ENCODE results near the gene ANKRD61. TPM values are rescaled to one million over a fixed set of nuclear protein-coding genes. Genes with fewer than 3 reads are reported as not detected.
"Not testable (repeated sequence)": the region's sequence is repeated elsewhere in the genome, so short reads cannot be mapped to it uniquely, and the experiment has no call there.

Gene ANKRD61
- total RNA-seq, 1 donor from 2014 or later, result not detected

DNA sequence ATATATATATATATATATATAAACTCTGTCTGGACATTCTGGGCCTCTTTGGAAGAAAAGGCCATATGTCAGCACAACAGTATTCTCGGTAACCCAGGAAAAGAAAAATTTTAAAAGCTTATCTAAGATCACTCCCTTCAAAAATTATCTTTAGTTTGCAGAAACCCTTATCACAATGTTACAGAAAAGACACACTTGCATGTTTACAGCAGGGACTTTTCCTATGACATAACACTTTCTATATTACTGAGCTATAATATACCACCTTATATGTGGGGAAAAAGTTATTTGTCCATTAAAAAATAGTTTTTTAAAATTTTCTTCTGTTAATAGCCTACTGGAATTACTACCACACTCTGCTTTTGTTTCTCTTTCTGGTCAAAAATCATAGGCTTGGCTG is 25.4 kb downstream of the ANKRD61 start:
- H3K4me3 Mint-ChIP-seq (ENCODE audit: unreplicated experiment), result no peak overlapping the region
- H3K27ac Mint-ChIP-seq (ENCODE audit: unreplicated experiment), result no peak overlapping the region

DNA sequence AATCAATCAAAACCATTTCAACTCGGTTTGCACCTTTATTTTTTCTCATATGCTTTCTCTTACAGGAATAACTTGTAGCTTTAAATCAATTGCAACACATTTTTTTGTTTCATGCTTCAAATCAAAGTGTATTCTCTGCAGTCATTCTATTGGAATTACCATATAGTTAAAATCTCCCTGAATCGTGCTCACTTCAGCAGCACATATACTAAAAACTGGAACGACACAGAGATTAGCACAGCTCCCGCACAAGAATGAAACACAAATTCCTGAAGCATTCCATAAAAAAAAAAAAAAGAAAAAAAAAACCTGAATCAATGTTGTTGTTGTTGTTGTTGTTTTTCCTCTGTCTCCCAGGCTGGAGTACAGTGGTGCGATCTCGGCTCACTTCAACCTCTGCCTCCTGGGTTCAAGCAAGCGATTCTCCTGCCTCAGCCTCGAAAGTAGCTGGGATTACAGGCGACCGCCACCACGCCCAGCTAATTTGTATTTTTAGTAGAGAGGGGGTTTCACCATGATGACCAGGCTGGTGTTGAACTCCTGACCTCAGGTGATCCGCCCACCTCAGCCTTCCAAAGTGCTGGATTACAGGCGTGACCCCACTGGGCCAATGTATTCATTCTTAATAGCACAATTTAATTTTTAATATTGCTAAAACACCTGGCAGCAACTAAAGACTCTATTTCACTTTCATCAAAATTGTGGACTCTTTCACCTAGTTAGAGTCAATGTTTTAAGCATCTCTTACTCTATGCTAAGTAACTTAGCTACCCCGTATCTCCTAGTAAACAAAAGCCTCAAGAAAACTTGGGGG is 26.3 kb downstream of the ANKRD61 start:
- H3K27me3 Mint-ChIP-seq (ENCODE audit: unreplicated experiment), result no peaks in the 10 kb centered on the region
- H3K36me3 Mint-ChIP-seq (ENCODE audit: unreplicated experiment), result no peaks in the 10 kb centered on the region
- peaks cover 6% of the 10 kb centered on the region for H3K9me3 Mint-ChIP-seq (ENCODE audit: unreplicated experiment)
- H3K4me3 Mint-ChIP-seq (ENCODE audit: unreplicated experiment), result peak overlapping the region; percentile 99
- H3K4me1 Mint-ChIP-seq (ENCODE audit: low read depth, unreplicated experiment), result peaks cover 1% of the 10 kb centered on the region
- no peak for DNase-seq
- peak overlapping the region; percentile 62 for H3K27ac Mint-ChIP-seq (ENCODE audit: unreplicated experiment)
- TF ChIP-seq, protein P1, sequence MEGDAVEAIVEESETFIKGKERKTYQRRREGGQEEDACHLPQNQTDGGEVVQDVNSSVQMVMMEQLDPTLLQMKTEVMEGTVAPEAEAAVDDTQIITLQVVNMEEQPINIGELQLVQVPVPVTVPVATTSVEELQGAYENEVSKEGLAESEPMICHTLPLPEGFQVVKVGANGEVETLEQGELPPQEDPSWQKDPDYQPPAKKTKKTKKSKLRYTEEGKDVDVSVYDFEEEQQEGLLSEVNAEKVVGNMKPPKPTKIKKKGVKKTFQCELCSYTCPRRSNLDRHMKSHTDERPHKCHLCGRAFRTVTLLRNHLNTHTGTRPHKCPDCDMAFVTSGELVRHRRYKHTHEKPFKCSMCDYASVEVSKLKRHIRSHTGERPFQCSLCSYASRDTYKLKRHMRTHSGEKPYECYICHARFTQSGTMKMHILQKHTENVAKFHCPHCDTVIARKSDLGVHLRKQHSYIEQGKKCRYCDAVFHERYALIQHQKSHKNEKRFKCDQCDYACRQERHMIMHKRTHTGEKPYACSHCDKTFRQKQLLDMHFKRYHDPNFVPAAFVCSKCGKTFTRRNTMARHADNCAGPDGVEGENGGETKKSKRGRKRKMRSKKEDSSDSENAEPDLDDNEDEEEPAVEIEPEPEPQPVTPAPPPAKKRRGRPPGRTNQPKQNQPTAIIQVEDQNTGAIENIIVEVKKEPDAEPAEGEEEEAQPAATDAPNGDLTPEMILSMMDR (IDR thresholded peaks at IDR 0.05; ENCODE audit: partially characterized antibody, unreplicated experiment), result no peak

More for the DNA sequence above, 25.4 kb downstream of the ANKRD61 start:
- H3K9me3 Mint-ChIP-seq (ENCODE audit: unreplicated experiment), result peaks cover 6% of the 10 kb centered on the region
- TF ChIP-seq, protein P1 (IDR thresholded peaks at IDR 0.05; ENCODE audit: partially characterized antibody, unreplicated experiment), result no peak
- peaks cover 1% of the 10 kb centered on the region for H3K4me1 Mint-ChIP-seq (ENCODE audit: low read depth, unreplicated experiment)
- no peak for DNase-seq
- no peaks in the 10 kb centered on the region for H3K36me3 Mint-ChIP-seq (ENCODE audit: unreplicated experiment)
- H3K27me3 Mint-ChIP-seq (ENCODE audit: unreplicated experiment), result no peaks in the 10 kb centered on the region

DNA sequence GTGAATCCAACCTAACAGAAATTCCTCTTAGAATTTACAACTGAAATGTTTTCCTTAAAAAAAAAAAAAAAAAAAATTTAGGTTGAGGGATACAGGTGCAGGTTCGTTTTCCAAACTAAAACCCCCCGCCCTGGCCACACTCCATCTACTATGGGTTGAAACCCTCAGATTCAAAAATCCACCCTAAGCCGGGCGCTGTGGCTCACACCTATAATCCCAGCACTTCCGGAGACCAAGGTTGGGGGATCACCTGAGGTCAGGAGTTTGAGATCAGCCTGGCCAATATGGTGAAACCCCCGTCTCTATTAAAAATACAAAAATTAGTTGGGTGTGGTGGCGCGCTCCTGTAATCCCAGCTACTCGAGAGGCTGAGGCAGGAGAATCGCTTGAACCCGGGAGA is 28.8 kb downstream of the ANKRD61 start:
- H3K4me1 Mint-ChIP-seq (ENCODE audit: low read depth, unreplicated experiment); H3K36me3 Mint-ChIP-seq (ENCODE audit: unreplicated experiment); DNase-seq; H3K4me3 Mint-ChIP-seq (ENCODE audit: unreplicated experiment); H3K27me3 Mint-ChIP-seq (ENCODE audit: unreplicated experiment); H3K9me3 Mint-ChIP-seq (ENCODE audit: unreplicated experiment); H3K27ac Mint-ChIP-seq (ENCODE audit: unreplicated experiment): not testable (repeated sequence)

DNA sequence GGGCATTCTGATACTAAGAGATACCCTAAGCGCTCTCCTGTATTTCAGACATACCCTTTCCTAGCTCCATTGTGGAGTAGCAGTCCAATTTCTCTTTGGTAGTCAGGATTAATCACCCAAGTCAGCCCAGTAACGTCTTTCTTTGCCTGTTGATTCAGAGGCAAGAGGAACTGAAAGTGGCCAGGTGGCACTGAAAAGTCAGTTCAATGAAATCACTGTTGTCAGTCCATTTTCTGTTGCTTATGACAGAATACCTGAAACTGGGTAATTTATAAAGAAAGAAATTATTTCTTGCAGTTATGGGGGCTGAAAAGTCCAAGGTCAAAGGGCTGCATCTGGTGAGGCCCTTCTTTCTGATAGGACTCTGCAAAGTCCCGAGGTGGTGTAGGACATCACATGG is 40.2 kb downstream of the ANKRD61 start:
- H3K27me3 Mint-ChIP-seq (ENCODE audit: unreplicated experiment), result no peaks in the 10 kb centered on the region
- no peak overlapping the region for H3K4me3 Mint-ChIP-seq (ENCODE audit: unreplicated experiment)
- H3K9me3 Mint-ChIP-seq (ENCODE audit: unreplicated experiment), result no peaks in the 10 kb centered on the region
- no peaks in the 10 kb centered on the region for H3K36me3 Mint-ChIP-seq (ENCODE audit: unreplicated experiment)
- H3K4me1 Mint-ChIP-seq (ENCODE audit: low read depth, unreplicated experiment), result no peaks in the 10 kb centered on the region
- no peak for DNase-seq
- no peak overlapping the region for H3K27ac Mint-ChIP-seq (ENCODE audit: unreplicated experiment)
- TF ChIP-seq, protein P1 (IDR thresholded peaks at IDR 0.05; ENCODE audit: partially characterized antibody, unreplicated experiment), result no peak

DNA sequence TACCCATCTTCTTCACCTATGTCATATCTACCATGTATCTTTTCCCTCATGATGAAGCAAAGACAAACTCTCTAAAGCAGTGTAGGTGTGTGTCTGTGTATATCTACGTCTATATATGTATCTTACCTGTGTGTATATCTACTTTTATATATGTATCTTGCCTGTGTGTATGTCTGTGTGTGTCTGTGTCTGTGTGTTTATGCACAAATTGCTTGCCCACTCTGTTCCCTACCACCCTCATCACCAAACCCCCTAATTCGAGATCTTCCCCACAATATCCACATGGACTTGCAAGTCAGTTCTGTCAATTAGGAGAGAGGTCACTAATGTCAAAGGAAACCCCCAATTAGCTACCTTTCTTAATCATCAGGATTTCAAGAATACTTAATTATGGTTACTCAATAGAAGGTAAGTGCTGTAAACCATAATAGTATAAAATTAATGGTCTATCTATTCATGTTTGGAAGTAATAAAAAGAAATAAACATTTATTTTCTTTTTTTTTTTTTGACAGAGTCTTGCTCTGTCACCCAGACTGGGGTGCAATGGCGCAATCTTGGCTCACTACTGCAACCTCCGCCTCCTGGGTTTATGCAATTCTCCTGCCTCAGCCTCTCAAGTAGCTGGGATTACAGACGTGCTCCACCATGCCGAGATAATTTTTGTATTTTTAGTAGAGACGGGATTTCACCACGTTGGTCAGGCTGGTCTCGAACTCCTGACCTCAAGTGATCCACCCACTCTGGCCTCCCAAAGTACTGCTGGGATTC is 43.6 kb downstream of the ANKRD61 start:
- H3K27me3 Mint-ChIP-seq (ENCODE audit: unreplicated experiment), result no peaks in the 10 kb centered on the region
- H3K36me3 Mint-ChIP-seq (ENCODE audit: unreplicated experiment), result no peaks in the 10 kb centered on the region
- no peak for DNase-seq
- no peaks in the 10 kb centered on the region for H3K4me1 Mint-ChIP-seq (ENCODE audit: low read depth, unreplicated experiment)
- H3K9me3 Mint-ChIP-seq (ENCODE audit: unreplicated experiment), result no peaks in the 10 kb centered on the region
- TF ChIP-seq, protein P1 (IDR thresholded peaks at IDR 0.05; ENCODE audit: partially characterized antibody, unreplicated experiment), result no peak
- H3K27ac Mint-ChIP-seq (ENCODE audit: unreplicated experiment), result no peak overlapping the region
- no peak overlapping the region for H3K4me3 Mint-ChIP-seq (ENCODE audit: unreplicated experiment)

Data from glutamatergic neuron (in vitro differentiated cells).